K562 (cell line): ENCODE results near the gene CALY. TPM values are rescaled to one million over a fixed set of nuclear protein-coding genes. Genes with fewer than 3 reads are reported as not detected.

Source experiments
- ATAC-seq: fragments of 200-7000 bp; cut with Tn5 transposase; 3 replicates; pipeline ENCODE4 v1.9.1; 2020; ENCODE audit warnings: moderate library complexity
- BruUV-seq: library from RNA; stranded (reverse); fragments of 400-500 nt; replicated peaks from 2 replicates; lab custom pipeline; 2021; lab: Mats Ljungman, UMichigan
- CTCF ChIA-PET: fragments of 300-600 bp; formaldehyde crosslinking; extraction: SDS; loops from one replicate; lab custom pipeline; 2021; ENCODE audit warnings: low intra/inter-chr PET ratio; lab: Yijun Ruan, JAX
- POLR2A ChIA-PET: fragments of 300-600, 350-650 bp; sonication (Branson Sonifier 250); formaldehyde crosslinking; extraction: SDS; loops from one replicate; lab custom pipeline; 2021; ENCODE audit warnings: antibody characterized with exemption, inconsistent platforms; lab: Yijun Ruan, JAX
- DNase-seq, 4 experiments: peaks; one replicate each; pipeline versions ENCODE4 v3.0.0 to v3.0.0-alpha.2; 2011 to 2018; ENCODE audit warnings: low spot score in 3 of 4, mixed read lengths in 3 of 4; ENCODE audit errors: extremely low read depth in 1 of 4
- FAIRE-seq: peaks from 2 replicates; lab custom pipeline; 2011; peaks lifted over from hg19 to GRCh38; lab: Jason Lieb, UNC
- H2AFZ ChIP-seq: 2 replicates; pipeline ENCODE4 v1.6.0; 2011; ENCODE audit warnings: low read depth, low read length, control low read depth, inconsistent platforms
- H3K27ac ChIP-seq: fragments of 200-600 bp; 3 replicates; pipeline ENCODE4 v1.8.0; 2011; ENCODE audit warnings: low read depth, mild to moderate bottlenecking, control low read depth, inconsistent platforms, low read length, moderate library complexity, mixed read lengths; ENCODE audit errors: extremely low read depth
- H3K27me3 ChIP-seq, 2 experiments: fragments of 300-600 bp in 1 of 2; 2 replicates in 1 of 2; 3 replicates in 1 of 2; pipeline versions ENCODE4 v1.6.0 to v1.8.0; 2011; ENCODE audit warnings: inconsistent platforms in 2 of 2, low read length in 2 of 2, mild to moderate bottlenecking in 1 of 2, mixed read lengths in 1 of 2, moderate library complexity in 1 of 2; ENCODE audit not compliant: control insufficient read depth in 2 of 2, insufficient read depth in 2 of 2
- H3K36me3 ChIP-seq: fragments of 300-600 bp; 3 replicates; pipeline ENCODE4 v1.8.0; 2011; ENCODE audit warnings: mild to moderate bottlenecking, low read length, inconsistent platforms; ENCODE audit not compliant: control insufficient read depth, insufficient read depth
- H3K4me1 ChIP-seq, 2 experiments: fragments of 200-600 bp in 1 of 2; replicated peaks in 1 of 2; 2 replicates in 1 of 2; 3 replicates in 1 of 2; pipeline versions ENCODE4 v1.5.1 to v1.8.0; 2011; ENCODE audit warnings: inconsistent platforms in 2 of 2, low read length in 2 of 2, mild to moderate bottlenecking in 1 of 2, mixed read lengths in 1 of 2, moderate library complexity in 1 of 2; ENCODE audit not compliant: control insufficient read depth in 2 of 2, insufficient read depth in 2 of 2
- H3K4me2 ChIP-seq: 2 replicates; pipeline ENCODE4 v1.6.1; 2011; ENCODE audit warnings: low read length, control low read depth, inconsistent platforms, mixed read lengths; ENCODE audit not compliant: insufficient read depth
- H3K4me3 ChIP-seq: fragments of 200-600 bp; sonication (generic), shearing (Covaris generic); 2 replicates; pipeline ENCODE4 v1.5.1; 2016; ENCODE audit warnings: control low read depth, inconsistent platforms
- H3K79me2 ChIP-seq: fragments of 200-600 bp; 3 replicates; pipeline ENCODE4 v1.8.0; 2011; ENCODE audit warnings: low read length, inconsistent platforms; ENCODE audit not compliant: control insufficient read depth, insufficient read depth
- H3K9ac ChIP-seq, 2 experiments: 2 replicates each; pipeline versions ENCODE4 v1.6.0 to v1.6.1; 2011; ENCODE audit warnings: low read depth in 2 of 2, low read length in 2 of 2, control low read depth in 1 of 2, inconsistent platforms in 1 of 2, mild to moderate bottlenecking in 1 of 2, mixed read lengths in 1 of 2; ENCODE audit not compliant: insufficient read depth in 1 of 2
- H3K9me1 ChIP-seq: one replicate; pipeline ENCODE4 v1.6.0; 2011; ENCODE audit warnings: inconsistent platforms, mild to moderate bottlenecking, low read length, moderate library complexity; ENCODE audit not compliant: control insufficient read depth, insufficient read depth
- H3K9me3 ChIP-seq: replicated peaks from 2 replicates; pipeline ENCODE4 v1.5.1; 2011; ENCODE audit warnings: low read depth, low read length, inconsistent platforms; ENCODE audit not compliant: control insufficient read depth, insufficient read depth
- H4K20me1 ChIP-seq: replicated peaks from 2 replicates; pipeline ENCODE4 v1.6.1; 2011; ENCODE audit warnings: low read length, inconsistent platforms, mixed read lengths; ENCODE audit not compliant: control insufficient read depth, insufficient read depth
- ESRRA ChIP-seq: fragments of 450-650 bp; IDR thresholded peaks from 2 replicates; pipeline ENCODE4 v1.6.1; 2014; ENCODE audit warnings: low read depth, mild to moderate bottlenecking, moderate library complexity, borderline replicate concordance
- LEF1 ChIP-seq: fragments of 450-650 bp; IDR thresholded peaks from 2 replicates; pipeline ENCODE4 v1.6.1; 2016; ENCODE audit warnings: mild to moderate bottlenecking
- MLLT1 ChIP-seq, 2 experiments: fragments of 450-650 bp; IDR thresholded peaks; 2 replicates each; pipeline ENCODE4 v1.6.1; 2016
- NEUROD1 ChIP-seq: fragments of 150-350 bp; IDR thresholded peaks from 2 replicates; pipeline ENCODE4 v1.6.1; 2014; ENCODE audit warnings: borderline replicate concordance, low read length, low read depth; ENCODE audit not compliant: partially characterized antibody
- POLR3A ChIP-seq: IDR thresholded peaks from 2 replicates; pipeline ENCODE4 v1.6.1; 2011; ENCODE audit warnings: borderline replicate concordance, mild to moderate bottlenecking, moderate library complexity; ENCODE audit not compliant: insufficient read length, insufficient read depth; ENCODE audit errors: extremely low read depth
- RBBP5 ChIP-seq: fragments of 200-600 bp; sonication (generic); IDR thresholded peaks from 2 replicates; pipeline ENCODE4 v1.6.1; 2012; ENCODE audit warnings: borderline replicate concordance, mild to moderate bottlenecking, low read length, control low read depth, inconsistent platforms; ENCODE audit not compliant: insufficient read depth, poor library complexity, severe bottlenecking
- SPI1 ChIP-seq: IDR thresholded peaks from 2 replicates; pipeline ENCODE4 v1.6.1; 2011; ENCODE audit warnings: low read depth, low read length, control low read depth, borderline replicate concordance
- SRF ChIP-seq, 2 experiments: fragments of 250-450, 450-650 bp in 1 of 2; sonication (Bioruptor Pico) in 1 of 2; sonication (generic) in 1 of 2; formaldehyde crosslinking; IDR thresholded peaks; 2 replicates each; pipeline versions ENCODE4 v1.5.0 to v1.5.1; 2020 to 2022; ENCODE audit warnings: mild to moderate bottlenecking in 1 of 2, missing genetic modification reagents in 1 of 2
- THRB ChIP-seq: fragments of 450-650 bp; formaldehyde crosslinking; conservative IDR thresholded peaks from 2 replicates; pipeline ENCODE4 v1.4.0; 2022; ENCODE audit warnings: mild to moderate bottlenecking, missing genetic modification characterization
- ZNF324 ChIP-seq: fragments of 250-450 bp; sonication (Bioruptor Pico); IDR thresholded peaks from 2 replicates; pipeline ENCODE4 v1.4.0; 2020; ENCODE audit warnings: mild to moderate bottlenecking
- ZNF561 ChIP-seq: fragments of 450-650 bp; formaldehyde crosslinking; conservative IDR thresholded peaks from 2 replicates; pipeline ENCODE4 v1.4.0; 2020; ENCODE audit warnings: mild to moderate bottlenecking, moderate library complexity
- ZNF699 ChIP-seq: fragments of 250-450 bp; sonication (Bioruptor Pico); IDR thresholded peaks from 2 replicates; pipeline ENCODE4 v1.8.0; 2021; ENCODE audit warnings: mild to moderate bottlenecking, moderate library complexity; ENCODE audit not compliant: insufficient replicate concordance
- WGBS: fragments of 100-300 bp; shearing (Covaris generic); methylation state at CpG from one replicate; pipeline ENCODE4 v1.1.6; 2016; ENCODE audit warnings: low coverage, mixed read lengths; ENCODE audit not compliant: insufficient coverage; ENCODE audit errors: missing lambda C conversion rate; 5-methylcytosine and 5-hydroxymethylcytosine counted together
- in situ Hi-C: fragments of 300-500 bp; cut with MboI; formaldehyde crosslinking; loops from 4 replicates; pipeline ENCODE4 v1.15.0; 2018; ENCODE audit warnings: inconsistent platforms, mixed read lengths
- intact Hi-C: fragments of 100-400 bp; cut with micrococcal nuclease; formaldehyde crosslinking; loops from 2 replicates; pipeline ENCODE4 v1.14.2; 2022
- polyA plus RNA-seq, 8 experiments: library from polyadenylated mRNA; depleted of rRNA in 4 of 8; stranded (reverse) in 5 of 8; unstranded in 3 of 8; fragments of >200 nt; fragmentation: Nextera tagmentation in 2 of 8; fragmentation: Illumina TruSeq in 1 of 8; extraction: Ambion mirVana in 2 of 8; extraction: Trizol in 1 of 8; gene quantifications; 2 replicates each; pipeline versions ENCODE4 v1.2.1 to v1.2.3, GENCODE V29; 2011 to 2014; ENCODE audit warnings: inconsistent platforms in 1 of 8, missing spikeins in 1 of 8
- total RNA-seq, 7 experiments: library from RNA; depleted of rRNA in 6 of 7; stranded (reverse); fragments of >200 nt in 6 of 7; fragmentation: Illumina TruSeq in 2 of 7; extraction: Trizol in 2 of 7; gene quantifications; 2 replicates each; pipeline versions ENCODE4 v1.2.1 to v1.2.3, GENCODE V29; 2011 to 2021; ENCODE audit warnings: low replicate concordance in 1 of 7

The CALY gene
- total and polyA plus RNA-seq, 9 of the 15 experiments (the other 6 are each of a cell fraction or from before 2014, with no cell fraction given) = not detected

GRCh38 chr10:133384071-133384470, 47.4 kb upstream of the CALY start:
- Histone ChIP-seq H3K27me3 (no peaks in the 10 kb centered on the region), H4K20me1 (no peaks in the 10 kb centered on the region), H2AFZ (no peak overlapping the region), H3K9me3 (no peaks in the 10 kb centered on the region), H3K4me2 (no peak overlapping the region), H3K4me3 (no peak overlapping the region), H3K36me3 (no peaks in the 10 kb centered on the region), H3K9ac (peak overlapping the region in 1 of 2 experiments; percentile 45; a peak in 1 of 4 replicates), H3K4me1 (peaks cover 0 to 30% of the 10 kb centered on the region in 2 experiments; a peak in 3 of 5 replicates), H3K9me1 (no peaks in the 10 kb centered on the region), H3K27ac (no peak overlapping the region), H3K79me2 (no peaks in the 10 kb centered on the region; the same call in 2 of the 3 replicates)
- in situ Hi-C loops = no loop called here
- WGBS = 53% methylated on average over 7 of the region's 13 CpGs
- ATAC-seq (no peak), FAIRE-seq (no peak), DNase-seq (no peak)
- POLR2A ChIA-PET = interaction anchor here (0.6 kb wide), 1 partner anchor 116 kb away, joined by 4 read pairs; no protein-coding TSS in a partner anchor
- TF ChIP-seq ZNF561 (CRISPR knock-in tag) (no peak), ZNF324 (CRISPR knock-in tag) (no peak), POLR3A (no peak), LEF1 (no peak), SPI1 (no peak), RBBP5 (no peak), NEUROD1 (no peak), MLLT1 (IDR thresholded peaks at IDR 0.05) (no peak), THRB (CRISPR knock-in tag) (no peak), ZNF699 (CRISPR knock-in tag) (no peak), SRF (CRISPR knock-in tag; IDR thresholded peaks at IDR 0.05) (no peak), ESRRA (no peak)
- CTCF ChIA-PET = no interaction called here
- no TSS peak for BruUV-seq
- intact Hi-C loops = no loop called here
